GM12891 (cell line): ENCODE results near the gene NCOR2.

Source experiments
- PAX5 ChIP-seq: IDR thresholded peaks from 2 replicates; pipeline ENCODE4 v1.6.1; 2011; ENCODE audit warnings: low read length, moderate library complexity, mild to moderate bottlenecking; ENCODE audit not compliant: insufficient read depth, severe bottlenecking
- POLR2A ChIP-seq: IDR thresholded peaks from 2 replicates; pipeline ENCODE4 v1.6.1; 2011; ENCODE audit warnings: low read depth, low read length, control low read depth
- POLR2AphosphoS5 ChIP-seq: IDR thresholded peaks from 2 replicates; pipeline ENCODE4 v1.6.1; 2011; ENCODE audit warnings: low read depth, low read length, control low read depth

GRCh38 chr12:124519746-124520145 is 47.7 kb downstream of the NCOR2 start:
- TF ChIP-seq POLR2A = no peak
- TF ChIP-seq POLR2AphosphoS5 = no peak
- no peak for TF ChIP-seq PAX5
